Lung (tissue), 12 donors: ENCODE data around the gene ANGPTL5. TPM values are rescaled to one million over a fixed set of nuclear protein-coding genes. Genes with fewer than 3 reads are reported as not detected.
A peak's percentile ranks its signal among the peaks of the same experiment; 100 is the strongest.

ENCODE experiments used
- ATAC-seq: fragments of 200-7000 bp; cut with Tn5 transposase; one replicate; pipeline ENCODE4 v1.9.1; 2020; ENCODE audit warnings: moderate number of reproducible peaks; ENCODE audit not compliant: insufficient read depth, low FRiP score
- DNase-seq, 3 donors: peaks; one replicate each; pipeline ENCODE4 v3.0.0-alpha.2; 2013 to 2017
- H3K27ac ChIP-seq, 2 donors: one replicate each; pipeline ENCODE4 v1.5.1; 2013; ENCODE audit warnings: mild to moderate bottlenecking in 2 of 2, moderate library complexity in 2 of 2, control low read depth in 1 of 2, inconsistent platforms in 1 of 2, low read depth in 1 of 2, low read length in 1 of 2
- H3K27me3 ChIP-seq, 3 donors: one replicate each; pipeline ENCODE4 v1.5.1; 2013; ENCODE audit warnings: low read length in 2 of 3; ENCODE audit not compliant: control insufficient read depth in 3 of 3, insufficient read depth in 3 of 3
- H3K36me3 ChIP-seq, 4 donors: one replicate each; pipeline ENCODE4 v1.5.1; 2013; ENCODE audit warnings: low read length in 4 of 4, mild to moderate bottlenecking in 1 of 4, moderate library complexity in 1 of 4; ENCODE audit not compliant: control insufficient read depth in 4 of 4, insufficient read depth in 4 of 4
- H3K4me1 ChIP-seq, 5 donors: one replicate each; pipeline ENCODE4 v1.5.1; 2013; ENCODE audit warnings: low read length in 5 of 5, mild to moderate bottlenecking in 2 of 5, moderate library complexity in 1 of 5; ENCODE audit not compliant: control insufficient read depth in 5 of 5, insufficient read depth in 5 of 5
- H3K4me3 ChIP-seq: one replicate; pipeline ENCODE4 v1.5.1; 2013; ENCODE audit warnings: mild to moderate bottlenecking, control low read depth, moderate library complexity
- H3K9ac ChIP-seq, 2 donors: one replicate each; pipeline ENCODE4 v1.5.1; 2013; ENCODE audit warnings: low read length in 2 of 2, control low read depth in 1 of 2; ENCODE audit not compliant: insufficient read depth in 1 of 2
- H3K9me3 ChIP-seq, 4 donors: one replicate each; pipeline ENCODE4 v1.5.1; 2013; ENCODE audit warnings: low read length in 3 of 4, mild to moderate bottlenecking in 1 of 4, moderate library complexity in 1 of 4; ENCODE audit not compliant: control insufficient read depth in 4 of 4, insufficient read depth in 3 of 4
- CTCF ChIP-seq: IDR thresholded peaks from 2 replicates; pipeline ENCODE4 v1.5.1; 2012; ENCODE audit warnings: mild to moderate bottlenecking; ENCODE audit errors: control extremely low read depth, extremely low read depth
- WGBS, 2 donors: extraction: QIAGEN DNeasy Blood & Tissue Kit; methylation state at CpG; one replicate each; pipeline ENCODE4 v1.1.7; 2013; 5-methylcytosine and 5-hydroxymethylcytosine counted together
- polyA plus RNA-seq, 2 donors: library from polyadenylated mRNA; stranded (reverse); fragments of 200-250 nt; gene quantifications; one replicate each; pipeline ENCODE4 v1.2.1, GENCODE V29; 2013
- total RNA-seq, 2 donors: library from RNA; depleted of rRNA in 1 of 2; stranded (reverse); fragments of >200 nt in 1 of 2; gene quantifications; one replicate each; pipeline ENCODE4 v1.2.1, GENCODE V29; 2014 to 2021
- donor health status: control.
- donor health status: control.
- donor health status: Bipolar disorder and iron deficiency.
- donor health status: healthy.
- donor health status: DM: yes; HTN: yes; CAD: no.

ANGPTL5 gene
- total and polyA plus RNA-seq, 4 donors = 0.08 to 0.40 (median 0.11) TPM; not detected in 1

GRCh38 chr11:101914738-101915426 lies 1.4 kb downstream of the ANGPTL5 start, which contains the start of gene CEP126:
Gene CEP126, plus strand, starts transcription at chr11:101915010. Its CDS starts 275 bp downstream, at chr11:101915285.
- Histone ChIP-seq H3K36me3 (no peaks in the 10 kb centered on the region), H3K9ac (peak within 1 kb of the TSS; percentile 89 to 93), H3K4me3 (peak within 1 kb of the TSS; percentile 96), H3K4me1 (peaks cover 0 to 29% (median 0%) of the 10 kb centered on the region in 5 donors), H3K9me3 (no peaks in the 10 kb centered on the region), H3K27ac (peak within 1 kb of the TSS; percentile 48 to 92), H3K27me3 (no peaks in the 10 kb centered on the region)
- TF ChIP-seq CTCF = no peak
- DNase-seq = peak; percentile 97 to 98 (median 97)
- ATAC-seq = peak; percentile 99
- whole genome bisulfite sequencing, 2 donors = 0% methylated on average over 52 to 56 of the region's 56 CpGs

GRCh38 chr11:101914341-101914737 lies 2.0 kb downstream of the ANGPTL5 start:
- Histone ChIP-seq H3K9me3 (no peaks in the 10 kb centered on the region), H3K4me1 (peaks cover 0 to 29% (median 0%) of the 10 kb centered on the region in 5 donors), H3K4me3 (peak overlapping the region; percentile 96), H3K27ac (peak overlapping the region in 1 of 2 donors; percentile 92), H3K9ac (peak overlapping the region; percentile 4 to 84), H3K36me3 (no peaks in the 10 kb centered on the region), H3K27me3 (no peaks in the 10 kb centered on the region)
- 13 to 14% methylated on average over 6 of the region's 6 CpGs for WGBS, 2 donors
- DNase-seq (peak; percentile 62 to 87 (median 80)), ATAC-seq (no peak)
- no peak for TF ChIP-seq CTCF

- no peak for ATAC-seq
- no peak for DNase-seq
- no peaks in the 10 kb centered on the region for H3K9me3 ChIP-seq
- no peaks in the 10 kb centered on the region for H3K36me3 ChIP-seq
- H3K27ac ChIP-seq = no peak overlapping the region
- peaks cover 0 to 29% (median 0%) of the 10 kb centered on the region in 5 donors for H3K4me1 ChIP-seq
- 85 to 90% methylated on average over 5 of the region's 5 CpGs for WGBS, 2 donors
- no peak overlapping the region for H3K9ac ChIP-seq
- no peak for TF ChIP-seq CTCF
- no peaks in the 10 kb centered on the region for H3K27me3 ChIP-seq
- no peak overlapping the region for H3K4me3 ChIP-seq
These were observed 2.7 kb downstream of the ANGPTL5 start for GRCh38 chr11:101913656-101914055.
